BLaER1 (cell line): ENCODE measurements around the gene RANBP17.
"Not testable (repeated sequence)": the region's sequence is repeated elsewhere in the genome, so short reads cannot be mapped to it uniquely, and the experiment has no call there.

Experiments
- H3K27ac ChIP-seq: shearing (Covaris generic); formaldehyde crosslinking; 2 replicates; pipeline ENCODE4 v1.8.1; 2022
- H3K27me3 ChIP-seq: shearing (Covaris generic); formaldehyde crosslinking; 2 replicates; pipeline ENCODE4 v1.8.1; 2022
- H3K36me3 ChIP-seq: shearing (Covaris generic); formaldehyde crosslinking; 2 replicates; pipeline ENCODE4 v1.8.1; 2022
- H3K4me1 ChIP-seq: shearing (Covaris generic); formaldehyde crosslinking; 2 replicates; pipeline ENCODE4 v1.8.1; 2022
- H3K4me2 ChIP-seq: shearing (Covaris generic); formaldehyde crosslinking; 2 replicates; pipeline ENCODE4 v1.8.1; 2022
- H3K4me3 ChIP-seq: shearing (Covaris generic); formaldehyde crosslinking; 2 replicates; pipeline ENCODE4 v1.8.1; 2022
- H3K9ac ChIP-seq: shearing (Covaris generic); formaldehyde crosslinking; 2 replicates; pipeline ENCODE4 v1.8.1; 2022
- H3K9me3 ChIP-seq: shearing (Covaris generic); formaldehyde crosslinking; 2 replicates; pipeline ENCODE4 v1.8.1; 2022
- H4K20me1 ChIP-seq: shearing (Covaris generic); formaldehyde crosslinking; 2 replicates; pipeline ENCODE4 v1.8.1; 2022
- Cebpa-rat ChIP-seq: shearing (Covaris generic); IDR thresholded peaks from 2 replicates; pipeline ENCODE4 v1.8.1; 2022

RANBP17 gene

DNA sequence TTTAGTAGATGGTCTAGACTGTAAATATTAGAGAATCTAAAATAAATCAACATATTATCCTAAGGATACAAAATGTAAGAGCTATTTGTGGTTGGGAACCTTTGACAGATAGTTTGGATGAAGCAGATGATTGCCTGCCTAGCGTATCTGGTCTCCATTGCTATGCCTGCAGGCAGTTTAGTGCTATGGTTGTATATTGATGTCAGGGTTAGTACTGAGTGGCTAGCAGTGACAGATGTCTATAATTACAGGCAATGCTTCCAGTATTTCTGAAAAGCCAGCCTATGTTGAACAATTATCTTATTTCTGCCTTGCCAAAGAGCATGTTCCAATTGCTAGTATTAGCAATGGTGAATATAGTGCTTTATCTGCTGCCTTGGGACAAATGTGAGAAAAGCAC lies 296.0 kb downstream of the RANBP17 start:
- Histone ChIP-seq H3K4me3 (no peak overlapping the region), H3K36me3 (no peaks in the 10 kb centered on the region), H3K4me1 (peaks cover 7% of the 10 kb centered on the region; the same call in 1 of the 2 replicates), H3K27me3 (no peaks in the 10 kb centered on the region), H4K20me1 (no peaks in the 10 kb centered on the region), H3K9ac (no peak overlapping the region), H3K9me3 (no peaks in the 10 kb centered on the region), H3K27ac (no peak overlapping the region), H3K4me2 (no peak overlapping the region)
- TF ChIP-seq Cebpa-rat: no peak

DNA sequence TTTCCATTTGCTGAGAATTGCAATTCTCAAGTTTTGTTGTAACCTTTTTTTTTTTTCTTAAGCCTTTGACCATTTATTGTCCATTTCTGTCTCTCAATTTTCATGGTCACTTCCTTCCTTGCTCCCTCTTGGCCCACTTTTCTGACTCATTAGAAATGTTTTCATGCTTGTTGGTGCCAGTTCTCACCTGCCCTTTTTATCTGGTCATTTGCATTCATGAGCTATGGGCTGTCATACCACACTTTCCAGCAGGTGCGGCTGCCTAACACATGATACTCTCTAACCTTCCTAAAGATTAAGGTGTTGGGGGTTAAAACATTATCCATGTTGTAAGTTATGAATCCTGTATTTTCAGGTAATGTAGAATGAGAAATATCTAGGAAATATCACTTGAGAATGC lies 296.8 kb downstream of the RANBP17 start:
- Histone ChIP-seq H3K36me3 (no peaks in the 10 kb centered on the region), H3K27ac (no peak overlapping the region), H3K4me2 (no peak overlapping the region), H3K9me3 (no peaks in the 10 kb centered on the region), H3K27me3 (no peaks in the 10 kb centered on the region), H3K9ac (no peak overlapping the region), H3K4me3 (no peak overlapping the region), H3K4me1 (peaks cover 7% of the 10 kb centered on the region; the same call in 1 of the 2 replicates), H4K20me1 (no peaks in the 10 kb centered on the region)
- TF ChIP-seq Cebpa-rat: no peak

DNA sequence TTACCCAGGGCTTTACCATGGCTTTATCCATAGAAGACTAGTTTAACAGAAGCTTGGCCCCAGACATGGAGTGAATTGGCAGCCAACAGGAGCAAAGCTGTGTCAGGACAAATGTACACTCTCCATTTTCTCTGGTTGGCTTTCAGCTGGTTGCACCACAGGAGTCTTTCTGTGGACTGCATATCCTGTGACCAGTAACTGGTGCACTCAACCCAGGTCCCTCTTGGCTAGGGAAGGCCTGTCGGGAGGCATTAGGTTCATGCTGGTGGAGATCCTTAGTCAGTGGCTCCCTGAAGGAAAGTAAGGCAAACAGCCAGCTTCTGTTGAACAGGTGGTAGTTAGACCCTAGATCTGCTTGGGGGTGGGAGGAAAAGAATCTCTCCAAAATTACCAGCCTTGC lies 300.3 kb downstream of the RANBP17 start:
- Histone ChIP-seq H3K4me3 (no peak overlapping the region), H3K36me3 (no peaks in the 10 kb centered on the region), H3K4me2 (no peak overlapping the region), H3K9ac (no peak overlapping the region), H3K27ac (no peak overlapping the region), H3K27me3 (no peaks in the 10 kb centered on the region), H3K4me1 (no peaks in the 10 kb centered on the region), H4K20me1 (no peaks in the 10 kb centered on the region), H3K9me3 (no peaks in the 10 kb centered on the region)
- TF ChIP-seq Cebpa-rat: no peak

DNA sequence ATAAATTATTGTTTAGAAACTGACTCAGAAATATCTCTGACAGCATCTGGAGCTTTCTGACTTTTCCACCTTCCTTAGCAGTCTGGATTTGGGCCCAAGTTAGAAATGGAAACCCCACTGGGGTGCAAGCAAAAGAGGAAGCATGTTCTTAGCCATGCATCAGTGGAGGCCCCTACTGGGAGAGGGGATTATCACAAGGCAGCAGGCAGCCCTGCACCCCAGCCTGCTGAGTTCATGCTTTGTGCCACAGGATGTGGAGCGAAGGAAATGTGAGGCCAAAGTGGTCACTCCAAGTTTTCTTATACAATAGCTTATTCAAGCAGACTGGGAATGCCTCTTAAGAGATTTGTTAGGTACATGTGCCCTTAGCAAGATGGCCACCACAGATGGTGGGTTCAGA lies 300.8 kb downstream of the RANBP17 start:
- TF ChIP-seq Cebpa-rat: no peak
- Histone ChIP-seq H3K27me3 (no peaks in the 10 kb centered on the region), H3K36me3 (no peaks in the 10 kb centered on the region), H3K4me2 (no peak overlapping the region), H3K27ac (no peak overlapping the region), H3K9me3 (no peaks in the 10 kb centered on the region), H4K20me1 (no peaks in the 10 kb centered on the region), H3K4me3 (no peak overlapping the region), H3K4me1 (no peaks in the 10 kb centered on the region), H3K9ac (no peak overlapping the region)

DNA sequence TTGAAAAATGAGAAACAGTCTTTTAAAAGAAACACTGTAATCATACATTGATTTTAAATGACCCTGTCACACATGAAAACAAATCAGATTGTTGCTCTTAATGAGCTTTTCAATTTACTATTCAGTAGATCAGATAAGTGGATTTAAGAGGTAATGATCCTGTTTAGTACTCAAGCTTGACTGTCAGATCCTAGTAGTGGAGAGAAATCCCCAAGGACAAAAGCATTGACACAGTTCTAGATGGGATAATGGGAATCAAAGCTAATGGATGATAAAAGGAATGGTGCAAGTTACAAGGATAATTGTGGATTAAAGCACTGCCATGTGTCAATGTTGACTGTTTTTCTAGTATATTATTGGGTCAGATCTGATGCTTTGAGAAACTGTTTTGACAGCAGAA lies 304.9 kb downstream of the RANBP17 start:
- H4K20me1 ChIP-seq: no peaks in the 10 kb centered on the region
- no peak for TF ChIP-seq Cebpa-rat
- H3K27ac ChIP-seq: no peak overlapping the region
- no peaks in the 10 kb centered on the region for H3K27me3 ChIP-seq
- H3K36me3 ChIP-seq: no peaks in the 10 kb centered on the region
- H3K4me3 ChIP-seq: no peak overlapping the region
- no peak overlapping the region for H3K4me2 ChIP-seq
- no peak overlapping the region for H3K9ac ChIP-seq
- H3K4me1 ChIP-seq: no peaks in the 10 kb centered on the region
- H3K9me3 ChIP-seq: no peaks in the 10 kb centered on the region

DNA sequence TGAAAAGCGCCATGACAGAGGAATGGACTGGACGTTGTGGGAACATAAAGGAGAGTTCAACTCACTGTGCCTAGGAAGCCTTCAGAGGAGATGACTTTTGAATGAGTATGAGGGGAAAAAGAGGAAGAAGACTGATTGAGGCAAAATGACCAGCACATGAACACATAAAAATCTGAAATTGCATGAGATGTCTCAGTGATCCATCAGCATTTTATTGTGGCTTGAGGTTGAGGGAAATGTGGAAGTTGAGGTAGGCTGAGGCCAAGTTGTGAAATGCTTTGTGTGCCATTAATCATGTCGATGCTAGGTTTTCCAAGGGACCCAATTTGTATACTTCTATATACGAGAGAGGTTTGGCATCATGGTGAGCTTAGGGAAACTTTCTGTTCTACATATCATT lies 306.4 kb downstream of the RANBP17 start:
- Histone ChIP-seq H3K9ac (no peak overlapping the region), H3K36me3 (no peaks in the 10 kb centered on the region), H3K9me3 (no peaks in the 10 kb centered on the region), H3K4me2 (no peak overlapping the region), H3K27me3 (no peaks in the 10 kb centered on the region), H3K4me3 (no peak overlapping the region), H3K27ac (no peak overlapping the region), H4K20me1 (no peaks in the 10 kb centered on the region), H3K4me1 (no peaks in the 10 kb centered on the region)
- TF ChIP-seq Cebpa-rat: no peak

DNA sequence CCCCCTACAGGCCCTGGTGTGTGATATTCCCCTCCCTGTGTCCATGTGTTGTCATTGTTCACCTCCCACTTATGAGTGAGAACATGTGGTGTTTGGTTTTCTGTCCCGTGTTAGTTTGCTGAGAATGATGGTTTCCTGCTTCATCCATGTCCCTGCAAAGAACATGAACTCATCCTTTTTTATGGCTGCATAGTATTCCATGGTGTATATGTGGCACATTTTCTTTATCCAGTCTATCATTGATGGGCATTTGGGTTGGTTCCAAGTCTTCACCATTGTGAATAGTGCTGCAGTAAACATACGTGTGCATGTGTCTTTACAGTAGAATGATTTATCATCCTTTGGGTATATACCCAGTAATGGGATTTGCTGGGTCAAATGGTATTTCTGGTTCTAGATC lies 313.1 kb downstream of the RANBP17 start:
- not testable (repeated sequence) for H3K4me3 ChIP-seq, H3K27ac ChIP-seq, H3K9ac ChIP-seq, H3K9me3 ChIP-seq, H3K4me1 ChIP-seq, H3K4me2 ChIP-seq, H4K20me1 ChIP-seq, H3K36me3 ChIP-seq, H3K27me3 ChIP-seq

DNA sequence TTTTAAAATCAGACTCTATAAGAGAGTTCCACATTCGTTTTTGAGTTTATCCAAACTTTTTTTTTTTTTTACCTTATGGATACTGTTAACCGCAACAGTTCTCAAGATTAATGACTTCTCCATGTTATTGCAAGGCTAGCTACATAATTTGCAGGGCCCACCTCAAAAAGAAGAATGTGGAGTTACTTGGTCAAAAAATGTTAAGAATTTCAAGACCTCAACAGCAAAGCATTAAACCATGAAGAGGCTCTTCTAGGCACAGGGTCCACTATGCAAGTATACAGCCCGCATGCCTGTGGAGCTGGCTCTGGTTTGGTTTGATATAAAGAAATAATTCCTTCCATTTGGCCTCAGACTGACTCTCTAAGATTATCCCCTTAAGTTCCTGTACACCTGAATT lies 313.9 kb downstream of the RANBP17 start:
- Histone ChIP-seq H3K4me3 (no peak overlapping the region), H3K9ac (no peak overlapping the region), H3K36me3 (no peaks in the 10 kb centered on the region), H3K4me2 (no peak overlapping the region), H4K20me1 (no peaks in the 10 kb centered on the region), H3K9me3 (0 out of 2 replicates have a peak, but pooled peaks cover 3% of the 10 kb centered on the region), H3K4me1 (no peaks in the 10 kb centered on the region), H3K27me3 (no peaks in the 10 kb centered on the region), H3K27ac (no peak overlapping the region)
- TF ChIP-seq Cebpa-rat: no peak

DNA sequence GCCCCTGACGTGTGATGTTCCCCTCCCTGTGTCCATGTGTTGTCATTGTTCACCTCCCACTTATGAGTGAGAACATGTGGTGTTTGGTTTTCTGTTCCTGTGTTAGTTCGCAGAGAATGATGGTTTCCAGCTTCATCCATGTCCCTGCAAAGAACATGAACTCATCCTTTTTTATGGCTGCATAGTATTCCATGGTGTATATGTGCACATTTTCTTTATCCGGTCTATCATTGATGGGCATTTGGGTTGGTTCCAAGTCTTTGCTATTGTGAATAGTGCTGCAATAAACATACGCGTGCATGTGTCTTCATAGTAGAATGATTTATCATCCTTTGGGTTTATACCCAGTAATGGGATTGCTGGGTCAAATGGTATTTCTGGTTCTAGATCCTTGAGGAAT lies 316.4 kb downstream of the RANBP17 start:
- H3K4me2 ChIP-seq, H3K9me3 ChIP-seq, H3K4me1 ChIP-seq, H3K4me3 ChIP-seq, H3K36me3 ChIP-seq, H4K20me1 ChIP-seq, H3K27me3 ChIP-seq, H3K9ac ChIP-seq, H3K27ac ChIP-seq: not testable (repeated sequence)

DNA sequence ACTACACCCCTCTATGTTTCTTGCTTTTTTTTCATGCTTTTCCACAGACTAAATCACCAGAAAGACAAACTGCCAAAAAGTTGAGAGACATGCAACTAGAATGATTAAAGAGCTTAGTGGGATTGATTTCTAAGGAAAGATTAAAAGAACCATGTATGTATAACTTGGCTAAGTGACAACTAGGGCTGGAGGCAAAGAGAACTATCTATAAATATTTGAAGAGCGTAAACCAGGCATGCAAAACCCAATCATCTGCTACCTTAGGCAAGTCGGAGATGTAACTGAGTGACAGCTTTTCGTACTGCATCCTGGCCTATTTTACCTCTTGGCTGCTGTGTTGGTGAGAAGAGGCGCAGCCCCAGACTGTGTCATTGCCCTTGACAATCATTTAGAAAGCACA lies 326.2 kb downstream of the RANBP17 start:
- no peaks in the 10 kb centered on the region for H3K4me1 ChIP-seq
- no peak overlapping the region for H3K27ac ChIP-seq
- no peak overlapping the region for H3K4me3 ChIP-seq
- no peaks in the 10 kb centered on the region for H4K20me1 ChIP-seq
- no peak overlapping the region for H3K4me2 ChIP-seq
- H3K27me3 ChIP-seq: no peaks in the 10 kb centered on the region
- H3K9me3 ChIP-seq: no peaks in the 10 kb centered on the region
- no peak overlapping the region for H3K9ac ChIP-seq
- TF ChIP-seq Cebpa-rat: no peak
- H3K36me3 ChIP-seq: no peaks in the 10 kb centered on the region

DNA sequence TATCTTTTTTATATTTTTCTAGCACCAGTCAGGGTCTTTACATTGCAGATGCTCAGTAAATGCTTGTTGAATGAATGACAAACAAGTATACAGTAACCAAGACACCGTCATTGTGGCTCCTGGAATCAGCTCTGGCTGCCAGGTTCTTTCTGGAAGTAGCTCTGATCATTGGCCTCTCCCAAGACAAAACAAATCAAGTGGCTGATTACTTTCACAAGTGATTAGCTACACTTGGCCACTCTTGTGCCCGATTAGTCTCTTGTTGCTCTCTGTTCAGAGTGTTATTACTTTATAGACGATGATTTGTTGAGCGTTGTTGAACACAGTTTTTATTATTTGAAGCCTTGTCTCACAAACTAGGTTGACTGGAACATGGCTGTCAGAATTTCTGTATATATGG lies 327.6 kb downstream of the RANBP17 start:
- Histone ChIP-seq H4K20me1 (no peaks in the 10 kb centered on the region), H3K9ac (no peak overlapping the region), H3K4me2 (no peak overlapping the region), H3K4me3 (no peak overlapping the region), H3K9me3 (no peaks in the 10 kb centered on the region), H3K27ac (no peak overlapping the region), H3K27me3 (no peaks in the 10 kb centered on the region), H3K36me3 (no peaks in the 10 kb centered on the region), H3K4me1 (no peaks in the 10 kb centered on the region)
- TF ChIP-seq Cebpa-rat: no peak
